ENCODE data around the gene NPAS3. TPM values are rescaled to one million over a fixed set of nuclear protein-coding genes. Genes with fewer than 3 reads are reported as not detected.

NPAS3 gene
- total RNA-seq, 1 donor, result 0.36 TPM

DNA sequence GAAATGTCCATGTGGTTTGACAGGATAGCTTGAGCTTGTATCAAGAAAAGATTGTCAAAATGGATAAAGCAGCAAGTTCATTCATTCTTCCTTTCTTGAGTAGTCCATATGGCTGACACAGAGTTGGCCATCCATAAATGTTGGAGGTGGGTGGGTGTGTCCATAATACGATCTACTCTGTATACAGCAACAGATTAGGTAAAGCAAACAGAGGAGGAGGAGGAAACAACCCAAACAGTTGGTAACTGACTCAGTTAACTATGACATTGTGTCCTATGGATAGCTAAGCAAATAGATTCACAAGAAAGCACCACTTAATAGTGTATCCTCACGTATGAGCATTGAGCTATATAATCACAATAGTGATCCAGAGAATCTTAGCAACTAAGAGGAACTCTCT lies 868.2 kb downstream of the NPAS3 start:
- H3K4me3 ChIP-seq (ENCODE audit: low read depth, low read length), result no peak overlapping the region
- DNase-seq (ENCODE audit: low read depth), result no peak
- no peak for TF ChIP-seq CTCF (IDR thresholded peaks at IDR 0.05; ENCODE audit: insufficient read depth, low read length)

GRCh38 chr14:33808187-33808586 lies 869.5 kb downstream of the NPAS3 start:
- H3K4me3 ChIP-seq (ENCODE audit: low read depth, low read length), result no peak overlapping the region
- DNase-seq (ENCODE audit: low read depth), result no peak
- no peak for TF ChIP-seq CTCF (IDR thresholded peaks at IDR 0.05; ENCODE audit: insufficient read depth, low read length)

GRCh38 chr14:33809396-33809981 lies 870.8 kb downstream of the NPAS3 start:
- TF ChIP-seq CTCF (IDR thresholded peaks at IDR 0.05; ENCODE audit: insufficient read depth, low read length), result no peak
- no peak for DNase-seq (ENCODE audit: low read depth)
- H3K4me3 ChIP-seq (ENCODE audit: low read depth, low read length), result no peak overlapping the region

- TF ChIP-seq CTCF (IDR thresholded peaks at IDR 0.05; ENCODE audit: insufficient read depth, low read length), result no peak
- H3K4me3 ChIP-seq (ENCODE audit: low read depth, low read length), result no peak overlapping the region
- no peak for DNase-seq (ENCODE audit: low read depth)
Observed at GRCh38 chr14:33810308-33810707, 871.6 kb downstream of the NPAS3 start.

DNA sequence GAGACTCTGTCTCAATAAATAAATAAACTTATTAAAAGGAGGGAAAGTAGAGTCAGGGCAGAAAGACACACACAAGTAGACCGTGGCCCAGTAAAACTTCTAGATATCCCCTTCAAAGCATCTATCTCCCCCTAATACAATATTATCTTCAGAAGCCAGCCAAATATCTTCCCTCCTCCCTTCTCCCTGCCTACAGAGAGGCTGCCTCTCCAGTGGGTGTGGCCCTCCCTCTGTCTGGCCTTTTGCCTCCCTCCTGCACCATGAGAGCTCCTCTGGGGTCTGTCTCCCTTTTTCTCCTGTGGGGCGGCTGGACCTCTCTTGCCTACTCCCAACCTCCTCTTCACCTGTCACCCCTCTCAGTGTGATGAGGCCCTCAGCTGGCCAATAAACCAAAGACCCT lies 873.0 kb downstream of the NPAS3 start:
- no peak overlapping the region for H3K4me3 ChIP-seq (ENCODE audit: low read depth, low read length)
- no peak for DNase-seq (ENCODE audit: low read depth)
- no peak for TF ChIP-seq CTCF (IDR thresholded peaks at IDR 0.05; ENCODE audit: insufficient read depth, low read length)

DNA sequence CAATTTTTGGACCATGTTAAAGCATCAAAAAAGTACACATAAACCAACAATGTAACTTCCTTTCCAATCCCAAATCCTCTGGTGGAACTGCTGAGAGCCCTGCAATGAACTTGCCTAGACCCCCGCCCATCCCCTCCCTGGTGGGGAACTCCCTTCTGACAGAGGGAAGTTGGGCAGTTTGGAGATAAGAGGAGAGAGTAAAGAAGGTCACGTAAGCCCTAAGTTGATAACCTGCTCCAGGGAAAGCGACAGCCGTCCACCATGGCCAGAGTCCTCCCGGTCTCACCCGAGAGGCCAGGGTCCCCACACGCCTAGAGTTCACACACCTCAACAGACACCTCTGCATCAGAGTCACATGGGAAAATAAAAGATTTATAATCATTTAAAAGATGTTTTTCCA lies 873.5 kb downstream of the NPAS3 start:
- no peak for DNase-seq (ENCODE audit: low read depth)
- no peak overlapping the region for H3K4me3 ChIP-seq (ENCODE audit: low read depth, low read length)
- no peak for TF ChIP-seq CTCF (IDR thresholded peaks at IDR 0.05; ENCODE audit: insufficient read depth, low read length)

GRCh38 chr14:33812601-33813000 lies 873.9 kb downstream of the NPAS3 start:
- no peak for TF ChIP-seq CTCF (IDR thresholded peaks at IDR 0.05; ENCODE audit: insufficient read depth, low read length)
- no peak overlapping the region for H3K4me3 ChIP-seq (ENCODE audit: low read depth, low read length)
- DNase-seq (ENCODE audit: low read depth), result no peak
